ENCODE results near the gene CEP85L. TPM values are rescaled to one million over a fixed set of nuclear protein-coding genes. Genes with fewer than 3 reads are reported as not detected.

Gene CEP85L
- total RNA-seq, 1 experiment from 2014 or later = 2.8 TPM

- no peak for DNase-seq (ENCODE audit: low read depth)
- in situ Hi-C loops (cut with HindIII; ENCODE audit: low pct_unique_long_range_greater_than_20kb, low sequenced_read_pairs) = no loop called here
Measured at GRCh38 chr6:118525913-118526780, 125.2 kb downstream of the CEP85L start.

GRCh38 chr6:118524686-118525085, 126.7 kb downstream of the CEP85L start:
- no peak for DNase-seq (ENCODE audit: low read depth)
- in situ Hi-C loops (cut with HindIII; ENCODE audit: low pct_unique_long_range_greater_than_20kb, low sequenced_read_pairs) = no loop called here

GRCh38 chr6:118523216-118523615, 128.2 kb downstream of the CEP85L start:
- in situ Hi-C loops (cut with HindIII; ENCODE audit: low pct_unique_long_range_greater_than_20kb, low sequenced_read_pairs) = no loop called here
- no peak for DNase-seq (ENCODE audit: low read depth)

GRCh38 chr6:118522422-118522821, 129.0 kb downstream of the CEP85L start:
- in situ Hi-C loops (cut with HindIII; ENCODE audit: low pct_unique_long_range_greater_than_20kb, low sequenced_read_pairs) = no loop called here
- DNase-seq (ENCODE audit: low read depth) = no peak

- in situ Hi-C loops (cut with HindIII; ENCODE audit: low pct_unique_long_range_greater_than_20kb, low sequenced_read_pairs) = no loop called here
- no peak for DNase-seq (ENCODE audit: low read depth)
Measured at GRCh38 chr6:118514689-118515088, 136.7 kb downstream of the CEP85L start.

GRCh38 chr6:118511930-118512715, 139.3 kb downstream of the CEP85L start:
- in situ Hi-C loops (cut with HindIII; ENCODE audit: low pct_unique_long_range_greater_than_20kb, low sequenced_read_pairs) = no loop called here
- no peak for DNase-seq (ENCODE audit: low read depth)

- in situ Hi-C loops (cut with HindIII; ENCODE audit: low pct_unique_long_range_greater_than_20kb, low sequenced_read_pairs) = no loop called here
Measured at GRCh38 chr6:118509009-118509617, 142.3 kb downstream of the CEP85L start.

GRCh38 chr6:118507636-118508035, 143.8 kb downstream of the CEP85L start:
- no peak for DNase-seq (ENCODE audit: low read depth)
- in situ Hi-C loops (cut with HindIII; ENCODE audit: low pct_unique_long_range_greater_than_20kb, low sequenced_read_pairs) = no loop called here

More at GRCh38 chr6:118509009-118509617, 142.3 kb downstream of the CEP85L start:
- DNase-seq (ENCODE audit: low read depth) = no peak

- no peak for DNase-seq (ENCODE audit: low read depth)
- in situ Hi-C loops (cut with HindIII; ENCODE audit: low pct_unique_long_range_greater_than_20kb, low sequenced_read_pairs) = no loop called here
Measured at GRCh38 chr6:118506071-118506638, 145.2 kb downstream of the CEP85L start.

- DNase-seq (ENCODE audit: low read depth) = no peak
- in situ Hi-C loops (cut with HindIII; ENCODE audit: low pct_unique_long_range_greater_than_20kb, low sequenced_read_pairs) = no loop called here
Measured at GRCh38 chr6:118505656-118506055, 145.7 kb downstream of the CEP85L start.

- DNase-seq (ENCODE audit: low read depth) = no peak
- in situ Hi-C loops (cut with HindIII; ENCODE audit: low pct_unique_long_range_greater_than_20kb, low sequenced_read_pairs) = no loop called here
Measured at GRCh38 chr6:118504611-118505010, 146.8 kb downstream of the CEP85L start.

GRCh38 chr6:118502169-118502568, 149.2 kb downstream of the CEP85L start:
- in situ Hi-C loops (cut with HindIII; ENCODE audit: low pct_unique_long_range_greater_than_20kb, low sequenced_read_pairs) = no loop called here
- DNase-seq (ENCODE audit: low read depth) = no peak

- no peak for DNase-seq (ENCODE audit: low read depth)
- in situ Hi-C loops (cut with HindIII; ENCODE audit: low pct_unique_long_range_greater_than_20kb, low sequenced_read_pairs) = no loop called here
Measured at GRCh38 chr6:118501765-118502164, 149.6 kb downstream of the CEP85L start.

- in situ Hi-C loops (cut with HindIII; ENCODE audit: low pct_unique_long_range_greater_than_20kb, low sequenced_read_pairs) = no loop called here
- DNase-seq (ENCODE audit: low read depth) = no peak
Measured at GRCh38 chr6:118501099-118501498, 150.3 kb downstream of the CEP85L start.

- in situ Hi-C loops (cut with HindIII; ENCODE audit: low pct_unique_long_range_greater_than_20kb, low sequenced_read_pairs) = no loop called here
- DNase-seq (ENCODE audit: low read depth) = no peak
Measured at GRCh38 chr6:118500130-118501015, 151.0 kb downstream of the CEP85L start.

- no peak for DNase-seq (ENCODE audit: low read depth)
Measured at GRCh38 chr6:118495485-118496280, 155.7 kb downstream of the CEP85L start.

GRCh38 chr6:118494091-118494490, 157.3 kb downstream of the CEP85L start:
- in situ Hi-C loops (cut with HindIII; ENCODE audit: low pct_unique_long_range_greater_than_20kb, low sequenced_read_pairs) = no loop called here
- no peak for DNase-seq (ENCODE audit: low read depth)

More at GRCh38 chr6:118495485-118496280, 155.7 kb downstream of the CEP85L start:
- in situ Hi-C loops (cut with HindIII; ENCODE audit: low pct_unique_long_range_greater_than_20kb, low sequenced_read_pairs) = no loop called here

Measured in Caki2 (cell line).